PC-9 (cell line): ENCODE measurements around the gene RAB25. TPM values are rescaled to one million over a fixed set of nuclear protein-coding genes. Genes with fewer than 3 reads are reported as not detected.
"Not testable (repeated sequence)": the region's sequence is repeated elsewhere in the genome, so short reads cannot be mapped to it uniquely, and the experiment has no call there.

Experiments used
- BruUV-seq: library from RNA; stranded (reverse); fragments of 400-500 nt; replicated peaks from 2 replicates; lab custom pipeline; 2021; lab: Mats Ljungman, UMichigan
- CTCF ChIA-PET: fragments of 300-600 bp; sonication (Branson Sonifier 250); formaldehyde crosslinking; loops from one replicate; lab custom pipeline; 2022; ENCODE audit warnings: antibody characterized with exemption; lab: Charles Lee
- POLR2A ChIA-PET: fragments of 300-600 bp; sonication (Branson Sonifier 250); formaldehyde crosslinking; loops from one replicate; lab custom pipeline; 2022; ENCODE audit warnings: antibody characterized with exemption; ENCODE audit not compliant: unreplicated experiment; lab: Charles Lee
- DNase-seq, 2 experiments: peaks; one replicate each; pipeline versions ENCODE4 v3.0.0 to v3.0.0-alpha.2; 2015 to 2022; ENCODE audit warnings: mixed read lengths in 1 of 2
- H2AFZ ChIP-seq: fragments of 200-600 bp; sonication (generic); 2 replicates; pipeline ENCODE4 v1.8.1; 2017; ENCODE audit warnings: antibody characterized with exemption
- H3F3A ChIP-seq: fragments of 200-600 bp; sonication (generic); 2 replicates; pipeline ENCODE4 v1.8.1; 2017; ENCODE audit warnings: antibody characterized with exemption, mild to moderate bottlenecking, low read depth; ENCODE audit not compliant: insufficient read depth
- H3K27ac ChIP-seq: fragments of 200-600 bp; sonication (generic); 2 replicates; pipeline ENCODE4 v1.6.1; 2016; ENCODE audit warnings: mixed run types
- H3K27me3 ChIP-seq: fragments of 200-600 bp; sonication (generic); 2 replicates; pipeline ENCODE4 v1.6.1; 2016; ENCODE audit warnings: low read depth, mixed run types; ENCODE audit not compliant: insufficient read depth
- H3K36me3 ChIP-seq: fragments of 200-600 bp; sonication (generic); 2 replicates; pipeline ENCODE4 v1.6.1; 2016; ENCODE audit warnings: low read depth, mixed run types
- H3K4me1 ChIP-seq: fragments of 200-600 bp; sonication (generic); replicated peaks from 2 replicates; pipeline ENCODE4 v1.6.1; 2016; ENCODE audit warnings: mixed run types; ENCODE audit not compliant: insufficient read depth
- H3K4me2 ChIP-seq: fragments of 200-600 bp; sonication (generic); 2 replicates; pipeline ENCODE4 v1.6.1; 2017; ENCODE audit warnings: mixed run types
- H3K4me3 ChIP-seq: fragments of 200-600 bp; sonication (generic); 2 replicates; pipeline ENCODE4 v1.6.1; 2016; ENCODE audit warnings: mixed run types
- H3K79me2 ChIP-seq: fragments of 200-600 bp; sonication (generic); 2 replicates; pipeline ENCODE4 v1.6.1; 2017; ENCODE audit warnings: low read depth, mixed run types
- H3K9me2 ChIP-seq: fragments of 200-600 bp; sonication (generic); 2 replicates; pipeline ENCODE4 v1.8.1; 2017; ENCODE audit warnings: mild to moderate bottlenecking; ENCODE audit not compliant: insufficient read depth
- H3K9me3 ChIP-seq: fragments of 200-600 bp; sonication (generic); 2 replicates; pipeline ENCODE4 v1.8.1; 2016; ENCODE audit warnings: low read depth; ENCODE audit not compliant: insufficient read depth
- H4K20me1 ChIP-seq: fragments of 200-600 bp; sonication (generic); 2 replicates; pipeline ENCODE4 v1.8.1; 2017; ENCODE audit not compliant: insufficient read depth
- EZH2 ChIP-seq: fragments of 200-600 bp; sonication (generic); IDR thresholded peaks from 2 replicates; pipeline ENCODE4 v1.8.0; 2017; ENCODE audit warnings: antibody characterized with exemption, low read depth
- intact Hi-C: fragments of 100-400 bp; cut with micrococcal nuclease; formaldehyde crosslinking; loops from one replicate; pipeline ENCODE4 v1.10.0; 2022; ENCODE audit not compliant: unreplicated experiment
- total RNA-seq: library from RNA; stranded (reverse); gene quantifications from 2 replicates; pipeline ENCODE4 v1.2.3, GENCODE V29; 2021
- TF ChIP-seq, protein P1 (sequence below): fragments of 200-600 bp; sonication (generic); conservative IDR thresholded peaks from 2 replicates; pipeline ENCODE4 v1.6.1; 2017; ENCODE audit warnings: mixed run types, antibody characterized with exemption, mild to moderate bottlenecking, moderate library complexity

Gene RAB25
- total RNA-seq, 1 experiment from 2014 or later = 129 TPM

DNA sequence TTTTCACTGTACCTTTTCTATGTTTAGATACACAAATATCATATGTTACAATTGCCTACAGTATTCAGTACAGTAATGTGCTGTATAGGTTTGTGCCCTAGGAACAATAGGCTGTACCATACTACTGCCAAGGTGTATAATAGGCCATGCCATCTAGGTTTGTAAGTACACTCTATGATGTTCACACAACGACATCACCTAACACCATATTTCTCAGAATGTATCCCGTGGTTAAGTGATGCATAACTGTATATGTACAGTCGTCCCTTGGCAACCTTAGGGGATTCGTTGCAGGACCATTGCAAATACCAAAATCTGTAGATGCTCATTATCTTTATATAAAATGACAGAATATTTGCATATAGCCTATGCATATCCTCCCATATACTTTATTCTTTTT, 34.4 kb upstream of the RAB25 start:
- TF ChIP-seq, protein P1, sequence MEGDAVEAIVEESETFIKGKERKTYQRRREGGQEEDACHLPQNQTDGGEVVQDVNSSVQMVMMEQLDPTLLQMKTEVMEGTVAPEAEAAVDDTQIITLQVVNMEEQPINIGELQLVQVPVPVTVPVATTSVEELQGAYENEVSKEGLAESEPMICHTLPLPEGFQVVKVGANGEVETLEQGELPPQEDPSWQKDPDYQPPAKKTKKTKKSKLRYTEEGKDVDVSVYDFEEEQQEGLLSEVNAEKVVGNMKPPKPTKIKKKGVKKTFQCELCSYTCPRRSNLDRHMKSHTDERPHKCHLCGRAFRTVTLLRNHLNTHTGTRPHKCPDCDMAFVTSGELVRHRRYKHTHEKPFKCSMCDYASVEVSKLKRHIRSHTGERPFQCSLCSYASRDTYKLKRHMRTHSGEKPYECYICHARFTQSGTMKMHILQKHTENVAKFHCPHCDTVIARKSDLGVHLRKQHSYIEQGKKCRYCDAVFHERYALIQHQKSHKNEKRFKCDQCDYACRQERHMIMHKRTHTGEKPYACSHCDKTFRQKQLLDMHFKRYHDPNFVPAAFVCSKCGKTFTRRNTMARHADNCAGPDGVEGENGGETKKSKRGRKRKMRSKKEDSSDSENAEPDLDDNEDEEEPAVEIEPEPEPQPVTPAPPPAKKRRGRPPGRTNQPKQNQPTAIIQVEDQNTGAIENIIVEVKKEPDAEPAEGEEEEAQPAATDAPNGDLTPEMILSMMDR = no peak
- no peak for TF ChIP-seq EZH2
- H3K4me1 ChIP-seq = no peaks in the 10 kb centered on the region
- H4K20me1 ChIP-seq = no peaks in the 10 kb centered on the region
- no peak overlapping the region for H2AFZ ChIP-seq
- H3K79me2 ChIP-seq = no peaks in the 10 kb centered on the region
- CTCF ChIA-PET = no interaction called here
- DNase-seq = no peak
- no peaks in the 10 kb centered on the region for H3K9me3 ChIP-seq
- POLR2A ChIA-PET = no interaction called here
- H3K9me2 ChIP-seq = no peaks in the 10 kb centered on the region
- no peak overlapping the region for H3K27ac ChIP-seq
- no peak overlapping the region for H3K4me2 ChIP-seq
- no peak overlapping the region for H3K4me3 ChIP-seq
- H3K27me3 ChIP-seq = no peaks in the 10 kb centered on the region
- H3K36me3 ChIP-seq = no peaks in the 10 kb centered on the region
- intact Hi-C loops = no loop called here
- no peaks in the 10 kb centered on the region for H3F3A ChIP-seq
- no TSS peak for BruUV-seq

DNA sequence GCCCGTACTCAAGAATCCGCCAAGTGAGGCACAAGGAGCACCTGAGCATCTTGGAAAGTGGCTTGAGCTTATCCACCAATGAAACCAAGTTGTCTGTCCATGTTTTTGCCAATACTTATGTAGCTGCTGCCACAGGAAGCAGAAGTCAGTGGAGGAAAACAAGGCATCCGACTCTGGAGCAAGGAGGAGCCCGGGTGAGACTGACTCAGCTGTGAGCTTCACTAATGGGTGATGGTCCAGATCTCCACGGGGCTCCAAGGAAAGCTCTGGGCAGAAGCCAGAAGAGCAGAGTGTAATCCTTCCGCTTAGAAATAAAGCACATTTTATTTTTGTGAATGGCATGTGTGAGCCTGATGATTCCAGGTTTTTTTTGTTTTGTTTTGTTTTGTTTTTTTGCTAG, 27.9 kb upstream of the RAB25 start:
- BruUV-seq = no TSS peak

DNA sequence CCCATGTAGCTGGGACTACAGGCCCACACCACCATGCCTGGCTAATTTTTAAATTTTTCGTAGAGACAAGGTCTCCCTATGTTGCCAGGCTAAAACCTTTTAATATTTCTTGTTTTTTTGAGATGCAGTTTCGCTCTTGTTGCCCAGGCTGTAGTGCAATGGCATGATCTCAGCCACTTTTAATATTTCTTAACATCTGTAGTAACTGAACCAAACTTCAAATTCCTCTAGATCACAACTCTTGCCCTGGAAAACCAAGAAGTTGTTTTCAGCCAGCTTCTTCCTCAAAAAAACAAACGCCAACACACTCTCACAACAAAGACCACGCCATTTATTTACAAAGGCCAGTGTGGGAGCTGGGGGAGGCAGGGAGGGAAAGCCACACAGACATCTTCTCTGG, 26.0 kb upstream of the RAB25 start:
- DNase-seq, H3K79me2 ChIP-seq, H2AFZ ChIP-seq, H3K27ac ChIP-seq, H3K36me3 ChIP-seq, H3K27me3 ChIP-seq, intact Hi-C loops, CTCF ChIA-PET, H3K4me3 ChIP-seq, BruUV-seq, H3K9me2 ChIP-seq, H3K9me3 ChIP-seq, H3K4me2 ChIP-seq, H4K20me1 ChIP-seq, POLR2A ChIA-PET, H3K4me1 ChIP-seq: not testable (repeated sequence)
- peaks cover 12% of the 10 kb centered on the region for H3F3A ChIP-seq

More for the DNA sequence above, 27.9 kb upstream of the RAB25 start:
- POLR2A ChIA-PET = no interaction called here
- H3K4me1 ChIP-seq = no peaks in the 10 kb centered on the region
- no peaks in the 10 kb centered on the region for H3K9me3 ChIP-seq
- no peaks in the 10 kb centered on the region for H3K79me2 ChIP-seq
- no peak overlapping the region for H2AFZ ChIP-seq
- peaks cover 4% of the 10 kb centered on the region; the same call in 1 of the 2 replicates for H3F3A ChIP-seq
- no peaks in the 10 kb centered on the region for H3K9me2 ChIP-seq
- TF ChIP-seq, protein P1 = no peak
- no peak for TF ChIP-seq EZH2
- H3K36me3 ChIP-seq = 0 out of 2 replicates have a peak, but pooled peaks cover 2% of the 10 kb centered on the region
- H3K4me3 ChIP-seq = no peak overlapping the region
- intact Hi-C loops = no loop called here
- no peaks in the 10 kb centered on the region; the same call in 1 of the 2 replicates for H4K20me1 ChIP-seq
- CTCF ChIA-PET = no interaction called here
- H3K4me2 ChIP-seq = no peak overlapping the region
- no peak for DNase-seq
- H3K27ac ChIP-seq = no peak overlapping the region
- no peaks in the 10 kb centered on the region for H3K27me3 ChIP-seq

DNA sequence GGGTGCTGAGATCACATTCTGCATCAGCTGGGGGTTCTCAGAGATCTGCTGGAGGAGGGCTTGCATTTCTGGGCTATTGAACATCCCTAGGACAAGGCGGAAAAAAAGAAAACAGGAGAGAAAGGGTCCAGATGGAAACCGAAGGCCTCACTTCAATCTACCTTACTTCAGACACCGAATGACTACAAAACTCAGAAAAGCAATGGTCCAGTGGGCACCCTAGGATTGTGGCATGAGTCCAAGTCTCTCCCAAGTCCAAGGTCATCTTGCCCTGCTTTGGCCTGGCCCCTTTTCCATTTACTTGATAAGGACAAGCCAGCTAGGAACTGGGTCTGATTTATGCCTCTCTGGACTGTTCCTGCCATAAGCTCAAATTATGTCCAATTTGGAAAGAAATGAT, 18.1 kb upstream of the RAB25 start:
- no peak overlapping the region for H3K4me3 ChIP-seq
- TF ChIP-seq, protein P1 = no peak
- TF ChIP-seq EZH2 = no peak
- intact Hi-C loops = no loop called here
- no peak overlapping the region for H3K4me2 ChIP-seq
- H3K4me1 ChIP-seq = peaks cover 20% of the 10 kb centered on the region
- no peak overlapping the region for H3K27ac ChIP-seq
- no peaks in the 10 kb centered on the region for H3K79me2 ChIP-seq
- ChIA-PET CTCF (no interaction called here), POLR2A (no interaction called here)
- no peak for DNase-seq
- H2AFZ ChIP-seq = no peak overlapping the region
- peaks cover 45% of the 10 kb centered on the region for H3F3A ChIP-seq
- BruUV-seq = no TSS peak
- H3K27me3 ChIP-seq = no peaks in the 10 kb centered on the region
- no peaks in the 10 kb centered on the region for H3K9me3 ChIP-seq
- H3K9me2 ChIP-seq = no peaks in the 10 kb centered on the region
- peaks cover 15% of the 10 kb centered on the region; the same call in 1 of the 2 replicates for H3K36me3 ChIP-seq
- no peaks in the 10 kb centered on the region for H4K20me1 ChIP-seq
